ENCODE measurements around the gene YJEFN3.

The YJEFN3 gene

DNA sequence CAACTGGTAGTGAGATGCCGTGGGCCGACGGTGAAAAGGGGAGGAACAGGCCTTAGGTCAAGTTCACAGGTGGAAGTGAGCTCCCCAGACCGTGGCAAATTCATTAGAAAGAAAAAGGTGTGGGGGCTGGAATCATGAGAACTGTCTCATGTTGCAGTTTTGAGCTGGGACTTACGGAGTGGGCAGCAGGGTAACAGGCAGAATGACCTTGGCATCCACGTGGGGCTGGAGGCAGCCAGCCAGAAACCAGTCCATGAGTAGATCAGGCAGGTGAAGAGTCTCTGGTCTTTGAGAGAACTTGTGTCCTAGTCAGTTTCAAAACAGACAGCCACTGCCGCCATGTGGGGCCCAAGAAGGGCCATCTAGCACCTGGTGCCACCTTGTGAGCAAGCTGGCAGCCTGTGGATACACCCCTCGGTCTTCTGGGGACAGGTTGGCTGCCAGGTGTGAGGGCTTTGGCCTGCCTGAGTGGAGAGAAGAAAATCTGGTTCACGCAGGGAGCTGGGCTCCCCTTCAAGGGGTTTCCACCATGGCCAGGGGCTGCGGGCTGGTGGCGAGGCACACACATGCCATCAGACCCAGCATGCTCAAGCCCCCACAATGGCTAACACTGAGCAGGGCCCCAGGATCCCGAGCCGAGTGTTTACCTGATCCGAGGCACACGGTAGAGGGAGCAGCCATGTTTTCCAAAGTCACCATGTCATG is 37.2 kb upstream of the YJEFN3 start:
- DNase-seq (ENCODE audit: low read depth in 2 of 2), result no peak
- TF ChIP-seq, protein P1, sequence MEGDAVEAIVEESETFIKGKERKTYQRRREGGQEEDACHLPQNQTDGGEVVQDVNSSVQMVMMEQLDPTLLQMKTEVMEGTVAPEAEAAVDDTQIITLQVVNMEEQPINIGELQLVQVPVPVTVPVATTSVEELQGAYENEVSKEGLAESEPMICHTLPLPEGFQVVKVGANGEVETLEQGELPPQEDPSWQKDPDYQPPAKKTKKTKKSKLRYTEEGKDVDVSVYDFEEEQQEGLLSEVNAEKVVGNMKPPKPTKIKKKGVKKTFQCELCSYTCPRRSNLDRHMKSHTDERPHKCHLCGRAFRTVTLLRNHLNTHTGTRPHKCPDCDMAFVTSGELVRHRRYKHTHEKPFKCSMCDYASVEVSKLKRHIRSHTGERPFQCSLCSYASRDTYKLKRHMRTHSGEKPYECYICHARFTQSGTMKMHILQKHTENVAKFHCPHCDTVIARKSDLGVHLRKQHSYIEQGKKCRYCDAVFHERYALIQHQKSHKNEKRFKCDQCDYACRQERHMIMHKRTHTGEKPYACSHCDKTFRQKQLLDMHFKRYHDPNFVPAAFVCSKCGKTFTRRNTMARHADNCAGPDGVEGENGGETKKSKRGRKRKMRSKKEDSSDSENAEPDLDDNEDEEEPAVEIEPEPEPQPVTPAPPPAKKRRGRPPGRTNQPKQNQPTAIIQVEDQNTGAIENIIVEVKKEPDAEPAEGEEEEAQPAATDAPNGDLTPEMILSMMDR (IDR thresholded peaks at IDR 0.05; ENCODE audit: low read depth, low read length), result no peak
- no peak overlapping the region for H3K4me3 ChIP-seq (replicated peaks in 1 of 2; ENCODE audit: low read depth in 2 of 2, low read length in 2 of 2)

- TF ChIP-seq, protein P1 (IDR thresholded peaks at IDR 0.05; ENCODE audit: low read depth, low read length), result no peak
- DNase-seq (ENCODE audit: low read depth in 2 of 2), result no peak
- no peak overlapping the region for H3K4me3 ChIP-seq (replicated peaks in 1 of 2; ENCODE audit: low read depth in 2 of 2, low read length in 2 of 2)
Measured at GRCh38 chr19:19492026-19492610, 36.6 kb upstream of the YJEFN3 start.

- TF ChIP-seq, protein P1 (IDR thresholded peaks at IDR 0.05; ENCODE audit: low read depth, low read length), result no peak
- DNase-seq (ENCODE audit: low read depth in 2 of 2), result no peak
- H3K4me3 ChIP-seq (replicated peaks in 1 of 2; ENCODE audit: low read depth in 2 of 2, low read length in 2 of 2), result no peak overlapping the region
Measured at GRCh38 chr19:19493841-19494546, 34.7 kb upstream of the YJEFN3 start.

GRCh38 chr19:19495614-19496603 is 32.8 kb upstream of the YJEFN3 start:
- DNase-seq (ENCODE audit: low read depth in 2 of 2), result no peak
- H3K4me3 ChIP-seq (replicated peaks in 1 of 2; ENCODE audit: low read depth in 2 of 2, low read length in 2 of 2), result no peak overlapping the region
- TF ChIP-seq, protein P1 (IDR thresholded peaks at IDR 0.05; ENCODE audit: low read depth, low read length), result no peak

DNA sequence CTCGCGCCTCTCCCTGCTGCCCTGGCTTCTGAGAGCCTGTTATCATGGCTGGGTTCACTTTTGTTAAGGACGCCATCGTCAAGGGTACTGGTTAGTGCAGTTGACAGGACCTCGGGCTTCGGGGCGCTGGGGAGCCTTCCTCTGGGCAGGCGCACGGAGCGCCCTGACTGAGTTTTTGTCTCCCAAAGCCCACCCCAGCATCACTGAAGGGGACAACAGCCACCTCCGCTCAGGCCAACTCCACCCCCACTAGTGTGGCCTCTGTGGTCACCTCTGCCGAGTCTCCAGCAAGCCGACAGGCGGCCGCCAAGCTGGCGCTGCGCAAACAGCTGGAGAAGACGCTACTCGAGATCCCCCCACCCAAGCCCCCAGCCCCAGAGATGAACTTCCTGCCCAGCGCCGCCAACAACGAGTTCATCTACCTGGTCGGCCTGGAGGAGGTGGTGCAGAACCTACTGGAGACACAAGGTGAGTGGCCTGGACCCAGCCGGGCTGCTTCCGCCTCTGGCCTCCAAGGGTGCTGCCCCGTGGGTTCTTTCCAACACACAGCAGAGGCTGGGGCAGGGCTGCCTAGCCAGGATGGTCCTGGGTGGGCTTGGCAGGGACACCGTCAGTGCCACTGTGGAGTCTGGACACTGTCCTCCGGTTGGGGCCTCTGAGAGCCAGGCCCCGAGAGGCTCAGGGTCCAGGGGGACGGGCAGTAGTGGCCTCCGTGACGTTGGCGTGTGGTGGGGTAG is 30.3 kb upstream of the YJEFN3 start:
- DNase-seq (ENCODE audit: low read depth in 2 of 2), result no peak
- TF ChIP-seq, protein P1 (IDR thresholded peaks at IDR 0.05; ENCODE audit: low read depth, low read length), result no peak
- no peak overlapping the region for H3K4me3 ChIP-seq (replicated peaks in 1 of 2; ENCODE audit: low read depth in 2 of 2, low read length in 2 of 2)
